ENCODE measurements around the gene MS4A15.

DNA sequence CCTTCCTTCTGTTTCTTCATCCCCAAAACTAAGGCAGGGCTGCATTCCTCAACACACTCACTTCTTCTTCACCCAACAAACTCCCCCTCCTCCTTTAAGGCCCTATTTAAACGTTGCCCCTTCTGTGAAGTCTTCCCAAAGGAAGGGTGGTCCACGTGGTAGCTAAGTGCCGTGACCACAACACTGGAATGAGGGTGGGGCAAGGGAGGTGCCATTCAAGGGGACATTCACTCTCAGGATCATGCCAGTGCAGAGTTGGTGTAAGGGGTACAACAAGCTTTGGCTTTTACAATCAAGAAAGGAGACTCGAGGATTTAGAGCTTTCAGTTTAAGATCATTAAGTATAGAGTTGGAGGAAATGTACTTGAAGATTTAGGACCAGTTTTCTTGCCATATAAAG lies 20.4 kb downstream of the MS4A15 start:
- TF ChIP-seq, protein P1, sequence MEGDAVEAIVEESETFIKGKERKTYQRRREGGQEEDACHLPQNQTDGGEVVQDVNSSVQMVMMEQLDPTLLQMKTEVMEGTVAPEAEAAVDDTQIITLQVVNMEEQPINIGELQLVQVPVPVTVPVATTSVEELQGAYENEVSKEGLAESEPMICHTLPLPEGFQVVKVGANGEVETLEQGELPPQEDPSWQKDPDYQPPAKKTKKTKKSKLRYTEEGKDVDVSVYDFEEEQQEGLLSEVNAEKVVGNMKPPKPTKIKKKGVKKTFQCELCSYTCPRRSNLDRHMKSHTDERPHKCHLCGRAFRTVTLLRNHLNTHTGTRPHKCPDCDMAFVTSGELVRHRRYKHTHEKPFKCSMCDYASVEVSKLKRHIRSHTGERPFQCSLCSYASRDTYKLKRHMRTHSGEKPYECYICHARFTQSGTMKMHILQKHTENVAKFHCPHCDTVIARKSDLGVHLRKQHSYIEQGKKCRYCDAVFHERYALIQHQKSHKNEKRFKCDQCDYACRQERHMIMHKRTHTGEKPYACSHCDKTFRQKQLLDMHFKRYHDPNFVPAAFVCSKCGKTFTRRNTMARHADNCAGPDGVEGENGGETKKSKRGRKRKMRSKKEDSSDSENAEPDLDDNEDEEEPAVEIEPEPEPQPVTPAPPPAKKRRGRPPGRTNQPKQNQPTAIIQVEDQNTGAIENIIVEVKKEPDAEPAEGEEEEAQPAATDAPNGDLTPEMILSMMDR (IDR thresholded peaks at IDR 0.05; ENCODE audit: insufficient read depth, low read depth, low read length), result no peak
- no peak for TF ChIP-seq EZH2 (IDR thresholded peaks at IDR 0.05; ENCODE audit: insufficient read depth, low read length)

Data from astrocyte (in vitro differentiated cells and primary cell).